Measurements from ENCODE around the gene AFF1.

Gene AFF1

DNA sequence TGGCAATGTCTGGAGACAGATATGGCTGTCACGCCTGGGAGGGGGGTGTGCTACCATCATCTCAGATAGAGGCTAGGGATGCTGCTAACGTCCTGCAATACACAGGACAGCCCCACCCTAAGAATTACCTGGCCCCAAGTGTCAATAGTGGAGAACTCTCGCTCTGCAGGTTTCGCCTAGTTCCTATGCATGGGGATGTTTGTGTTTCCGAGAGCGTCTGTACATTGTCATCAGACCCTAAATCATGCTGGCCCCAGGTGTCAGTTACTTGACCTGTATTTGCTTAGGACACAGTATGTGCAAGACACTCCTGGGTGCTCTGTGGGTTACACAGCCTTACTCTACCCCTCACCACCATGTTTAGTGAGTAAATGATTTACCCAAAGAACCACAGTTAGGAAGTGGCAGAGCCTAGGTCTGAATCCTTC, 90.8 kb downstream of the AFF1 start:
- no peak for DNase-seq (ENCODE audit: extremely low spot score)
- TF ChIP-seq, protein P1, sequence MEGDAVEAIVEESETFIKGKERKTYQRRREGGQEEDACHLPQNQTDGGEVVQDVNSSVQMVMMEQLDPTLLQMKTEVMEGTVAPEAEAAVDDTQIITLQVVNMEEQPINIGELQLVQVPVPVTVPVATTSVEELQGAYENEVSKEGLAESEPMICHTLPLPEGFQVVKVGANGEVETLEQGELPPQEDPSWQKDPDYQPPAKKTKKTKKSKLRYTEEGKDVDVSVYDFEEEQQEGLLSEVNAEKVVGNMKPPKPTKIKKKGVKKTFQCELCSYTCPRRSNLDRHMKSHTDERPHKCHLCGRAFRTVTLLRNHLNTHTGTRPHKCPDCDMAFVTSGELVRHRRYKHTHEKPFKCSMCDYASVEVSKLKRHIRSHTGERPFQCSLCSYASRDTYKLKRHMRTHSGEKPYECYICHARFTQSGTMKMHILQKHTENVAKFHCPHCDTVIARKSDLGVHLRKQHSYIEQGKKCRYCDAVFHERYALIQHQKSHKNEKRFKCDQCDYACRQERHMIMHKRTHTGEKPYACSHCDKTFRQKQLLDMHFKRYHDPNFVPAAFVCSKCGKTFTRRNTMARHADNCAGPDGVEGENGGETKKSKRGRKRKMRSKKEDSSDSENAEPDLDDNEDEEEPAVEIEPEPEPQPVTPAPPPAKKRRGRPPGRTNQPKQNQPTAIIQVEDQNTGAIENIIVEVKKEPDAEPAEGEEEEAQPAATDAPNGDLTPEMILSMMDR (IDR thresholded peaks at IDR 0.05; ENCODE audit: control extremely low read depth, extremely low read depth, low read depth, missing control alignments) = no peak
- CTCF ChIA-PET = interaction anchor here (1.8 to 4.4 kb wide), 2 partner anchors 14 to 103 kb away, joined by 6 to 14 read pairs; no protein-coding TSS in a partner anchor
- POLR2A ChIA-PET = no interaction called here

DNA sequence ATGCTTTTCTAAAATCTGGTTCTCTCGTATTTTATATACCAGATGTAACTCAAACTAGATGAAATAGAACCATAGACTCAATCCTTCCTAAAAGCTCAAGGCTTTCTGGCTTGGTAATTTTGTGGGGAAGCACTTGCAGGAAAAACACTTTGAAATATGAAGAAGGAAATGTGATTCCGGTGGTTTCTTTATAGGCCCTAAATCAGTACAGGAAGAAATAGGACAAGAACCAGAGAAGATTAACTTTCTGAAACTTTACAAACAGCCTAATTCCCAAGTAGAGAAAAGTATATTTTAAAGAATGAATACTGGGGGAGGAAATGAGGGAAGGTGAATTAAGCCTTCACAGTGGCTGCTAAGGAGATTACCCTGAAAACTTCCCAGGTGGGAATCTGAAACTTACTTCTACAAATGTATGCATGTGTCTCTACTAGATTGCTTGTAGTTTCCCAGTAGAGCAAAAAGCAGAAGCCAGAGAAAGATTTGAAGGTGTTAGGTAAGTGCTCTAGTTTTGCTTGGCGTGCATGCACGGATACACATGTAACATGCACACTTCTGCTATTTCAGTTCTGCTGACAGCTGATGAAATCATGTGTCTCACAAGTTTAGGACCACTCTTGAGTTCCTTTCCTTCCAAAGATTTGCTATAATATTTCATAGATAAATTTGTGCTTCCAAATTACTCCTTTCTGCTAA, 92.1 kb downstream of the AFF1 start:
- ChIA-PET CTCF (interaction anchor here (1.8 to 4.4 kb wide), 2 partner anchors 15 to 104 kb away, joined by 6 to 14 read pairs; no protein-coding TSS in a partner anchor), POLR2A (interaction anchor here (1.5 kb wide), 1 partner anchor 21 kb away, joined by 3 read pairs; no protein-coding TSS in a partner anchor)
- DNase-seq (ENCODE audit: extremely low spot score) = peak; percentile 75
- TF ChIP-seq, protein P1 (IDR thresholded peaks at IDR 0.05; ENCODE audit: control extremely low read depth, extremely low read depth, low read depth, missing control alignments) = no peak

DNA sequence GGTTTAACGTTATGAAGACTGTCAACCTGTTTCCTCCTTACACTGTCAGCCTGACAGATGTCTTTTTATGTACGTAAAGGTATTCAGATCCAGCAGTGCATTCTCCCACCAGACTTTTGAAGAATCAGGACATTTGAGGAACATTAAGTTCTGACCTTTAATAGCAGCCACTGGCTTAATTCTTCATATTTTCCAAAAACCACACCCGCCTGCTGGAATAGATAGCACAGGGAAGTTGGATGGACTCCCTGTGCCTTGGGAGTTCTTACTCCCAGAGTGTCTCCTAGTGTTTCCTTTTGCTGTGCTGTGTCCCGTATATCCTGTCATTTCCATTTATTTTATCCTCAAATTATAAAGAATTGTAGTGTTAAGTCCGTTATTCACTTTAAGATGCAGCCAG, 94.5 kb downstream of the AFF1 start:
- CTCF ChIA-PET = interaction anchor here (1.1 kb wide), 1 partner anchor 19 kb away, joined by 3 read pairs; no protein-coding TSS in a partner anchor
- POLR2A ChIA-PET = no interaction called here
- no peak for DNase-seq (ENCODE audit: extremely low spot score)

DNA sequence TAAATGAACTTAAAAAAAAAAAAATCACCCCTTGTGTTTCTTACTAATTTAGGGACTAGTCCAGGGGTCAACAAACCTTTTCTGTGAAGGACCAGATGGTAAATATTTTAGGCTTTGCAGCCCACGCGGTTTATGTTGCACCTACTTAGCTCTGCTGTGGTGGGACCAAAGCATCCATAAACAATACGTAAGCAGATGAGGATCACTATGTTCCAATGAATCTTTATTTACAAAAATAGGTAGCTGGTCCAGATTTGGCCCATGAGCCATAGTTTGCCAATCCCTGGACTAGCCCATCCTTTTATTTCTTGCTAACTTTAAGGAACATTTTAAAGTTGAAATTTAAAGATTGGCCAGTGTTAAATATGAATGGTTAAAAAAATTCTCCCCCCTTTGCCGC, 95.3 kb downstream of the AFF1 start:
- TF ChIP-seq, protein P1 (IDR thresholded peaks at IDR 0.05; ENCODE audit: control extremely low read depth, extremely low read depth, low read depth, missing control alignments) = no peak
- POLR2A ChIA-PET = no interaction called here
- CTCF ChIA-PET = interaction anchor here (0.7 kb wide), 1 partner anchor 68 kb away, joined by 3 read pairs; no protein-coding TSS in a partner anchor
- no peak for DNase-seq (ENCODE audit: extremely low spot score)

More for the DNA sequence above, 94.5 kb downstream of the AFF1 start:
- TF ChIP-seq, protein P1 (IDR thresholded peaks at IDR 0.05; ENCODE audit: control extremely low read depth, extremely low read depth, low read depth, missing control alignments) = no peak

DNA sequence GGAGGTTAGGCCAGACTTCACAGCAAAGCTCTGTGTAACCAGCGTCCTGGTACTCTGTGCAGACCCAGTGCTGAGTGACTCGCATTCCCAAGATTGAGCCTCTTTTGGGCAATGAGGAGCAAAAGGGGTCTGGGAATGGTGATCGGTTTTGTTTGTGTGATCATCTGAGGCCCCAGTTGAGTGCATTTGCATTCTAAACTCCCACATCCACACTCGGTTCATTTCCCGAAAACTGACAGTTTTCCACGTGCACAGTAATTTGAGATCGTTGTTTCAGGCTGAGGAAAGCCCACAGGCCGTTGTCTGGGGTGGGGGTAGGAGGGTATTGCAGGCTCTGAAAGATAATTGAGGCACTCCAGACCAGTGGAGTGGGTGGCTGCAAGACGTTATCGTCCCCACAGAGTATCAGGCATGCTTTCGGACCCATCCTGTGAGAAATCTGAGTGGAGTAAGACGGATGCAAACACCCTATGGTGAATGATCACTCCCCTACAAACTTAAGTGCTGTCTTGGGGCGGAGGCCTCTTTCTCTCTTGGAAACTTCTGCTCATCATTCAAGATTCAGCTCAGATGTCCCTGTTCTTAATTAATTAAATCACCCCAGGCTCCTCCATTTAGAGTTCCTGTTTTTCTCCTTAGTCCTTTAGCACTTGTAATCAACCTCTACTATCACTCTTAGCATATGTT, 96.1 kb downstream of the AFF1 start:
- no peak for DNase-seq (ENCODE audit: extremely low spot score)
- CTCF ChIA-PET = interaction anchor here (2.3 kb wide), 1 partner anchor 11 kb away, joined by 5 read pairs; no protein-coding TSS in a partner anchor
- POLR2A ChIA-PET = no interaction called here
- TF ChIP-seq, protein P1 (IDR thresholded peaks at IDR 0.05; ENCODE audit: control extremely low read depth, extremely low read depth, low read depth, missing control alignments) = no peak

DNA sequence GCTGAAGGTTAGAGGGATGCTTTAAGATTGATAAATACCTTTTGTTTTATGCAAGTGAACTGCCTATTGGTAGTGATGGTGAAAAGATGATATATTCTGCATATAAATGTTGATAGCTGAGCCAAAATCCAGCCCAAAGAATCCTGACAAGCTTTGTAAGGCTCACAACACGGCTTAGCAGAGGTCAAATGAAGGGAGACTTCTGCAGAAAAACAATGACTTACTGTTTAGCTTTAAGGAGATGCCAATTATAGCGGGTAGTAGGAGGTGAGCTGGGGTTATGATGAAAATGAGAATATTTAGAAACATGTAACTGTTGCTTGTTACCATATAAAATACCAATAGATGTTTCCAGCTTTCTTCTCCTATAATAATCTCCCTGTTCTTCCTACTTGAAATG, 97.1 kb downstream of the AFF1 start:
- CTCF ChIA-PET = interaction anchor here (0.6 to 2.3 kb wide), 10 partner anchors 10 to 109 kb away, joined by 3 to 11 read pairs (median 4); partner anchors contain the start of gene AFF1
- POLR2A ChIA-PET = no interaction called here
- TF ChIP-seq, protein P1 (IDR thresholded peaks at IDR 0.05; ENCODE audit: control extremely low read depth, extremely low read depth, low read depth, missing control alignments) = no peak
- no peak for DNase-seq (ENCODE audit: extremely low spot score)

All from GM10248 (cell line).